ENCODE measurements around the gene ATMIN. TPM values are rescaled to one million over a fixed set of nuclear protein-coding genes. Genes with fewer than 3 reads are reported as not detected.

ATMIN gene
- polyA plus RNA-seq, 1 experiment = 48.1 TPM

GRCh38 chr16:80990978-80991377 is 44.7 kb upstream of the ATMIN start:
- POLR2A ChIA-PET = no interaction called here
- CTCF ChIA-PET = interaction anchor here (0.7 to 10.6 kb wide), 2 partner anchors 12 to 13 kb away, joined by 3 to 120 read pairs; no protein-coding TSS in a partner anchor
- no peak overlapping the region for H3K27ac ChIP-seq (ENCODE audit: low read depth, low read length)
- H3K4me3 ChIP-seq (ENCODE audit: low read depth, low read length) = no peak overlapping the region
- no peaks in the 10 kb centered on the region for H3K27me3 ChIP-seq (ENCODE audit: control insufficient read depth, insufficient read depth, low read length)
- no peak for TF ChIP-seq CTCF (IDR thresholded peaks at IDR 0.05; ENCODE audit: low read depth, low read length)
- H3K9me3 ChIP-seq (ENCODE audit: control insufficient read depth, insufficient read depth, low read length) = no peaks in the 10 kb centered on the region
- DNase-seq (ENCODE audit: low read depth, low spot score) = no peak

- no peak for TF ChIP-seq CTCF (IDR thresholded peaks at IDR 0.05; ENCODE audit: low read depth, low read length)
- Histone ChIP-seq H3K27ac (ENCODE audit: low read depth, low read length) (no peak overlapping the region), H3K27me3 (ENCODE audit: control insufficient read depth, insufficient read depth, low read length) (no peaks in the 10 kb centered on the region), H3K4me3 (ENCODE audit: low read depth, low read length) (no peak overlapping the region), H3K9me3 (ENCODE audit: control insufficient read depth, insufficient read depth, low read length) (no peaks in the 10 kb centered on the region)
- DNase-seq (ENCODE audit: low read depth, low spot score) = no peak
- POLR2A ChIA-PET = no interaction called here
- CTCF ChIA-PET = interaction anchor here (10.6 kb wide), 1 partner anchor 12 kb away, joined by 120 read pairs; no protein-coding TSS in a partner anchor
Observed at GRCh38 chr16:80991792-80992430, 43.7 kb upstream of the ATMIN start.

DNA sequence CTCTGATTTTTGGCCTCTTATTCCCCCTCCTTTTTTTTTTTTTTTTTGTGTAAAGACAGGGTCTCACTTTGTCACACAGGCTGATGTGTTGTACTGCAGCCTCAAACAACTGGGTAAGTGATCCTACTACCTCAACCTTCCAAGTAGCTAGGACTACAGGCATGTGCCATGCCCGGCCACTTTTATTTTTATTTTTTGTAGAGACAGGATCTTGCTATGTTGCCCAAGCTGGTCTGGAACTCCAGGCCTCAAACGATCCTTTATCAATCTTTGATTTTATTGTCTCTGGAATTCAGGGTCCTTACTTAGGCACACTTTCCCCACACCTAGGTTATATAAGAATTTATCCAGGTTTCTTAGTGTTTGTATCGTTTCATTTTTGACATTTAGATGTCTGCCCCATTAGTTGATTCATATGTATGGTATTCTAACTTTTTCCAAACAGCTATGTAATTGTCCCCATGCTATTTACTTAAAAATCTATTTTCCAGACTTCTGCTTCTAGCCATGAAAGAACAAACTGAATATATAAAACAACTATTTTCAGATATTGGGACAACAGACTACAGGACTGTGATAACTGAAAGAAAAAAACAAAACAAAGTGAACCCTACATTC is 42.9 kb upstream of the ATMIN start:
- Histone ChIP-seq H3K27ac (ENCODE audit: low read depth, low read length) (peak overlapping the region; percentile 76), H3K4me3 (ENCODE audit: low read depth, low read length) (peak overlapping the region; percentile 35), H3K27me3 (ENCODE audit: control insufficient read depth, insufficient read depth, low read length) (no peaks in the 10 kb centered on the region), H3K9me3 (ENCODE audit: control insufficient read depth, insufficient read depth, low read length) (no peaks in the 10 kb centered on the region)
- DNase-seq (ENCODE audit: low read depth, low spot score) = no peak
- TF ChIP-seq CTCF (IDR thresholded peaks at IDR 0.05; ENCODE audit: low read depth, low read length) = no peak
- ChIA-PET CTCF (interaction anchor here (1.3 to 10.6 kb wide), 4 partner anchors 12 to 69 kb away, joined by 5 to 120 read pairs (median 10); partner anchors contain the start of gene ATMIN), POLR2A (interaction anchor here (0.7 to 1.9 kb wide), 3 partner anchors 14 to 84 kb away, joined by 4 to 14 read pairs (median 6); partner anchors contain the start of genes C16orf46, CENPN and CMC2)

DNA sequence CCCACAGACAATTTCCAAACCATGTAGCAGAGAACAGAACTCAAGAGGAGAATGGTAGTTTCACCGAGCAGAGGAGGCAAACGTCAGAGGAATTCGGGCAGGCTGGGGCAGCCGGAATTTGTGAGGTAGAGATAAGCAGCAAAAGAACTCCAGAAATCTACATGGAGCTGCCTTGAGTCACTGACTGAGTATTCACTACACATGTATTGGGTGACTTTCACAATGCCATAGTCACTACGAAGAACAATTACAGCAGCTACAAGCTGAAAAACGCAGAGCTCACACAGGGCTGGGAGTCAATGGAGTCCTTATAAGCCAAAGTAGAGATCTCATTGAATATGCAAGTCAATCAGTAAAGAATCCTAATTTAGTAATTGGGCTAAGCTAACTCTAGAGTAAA is 42.3 kb upstream of the ATMIN start:
- no peak for TF ChIP-seq CTCF (IDR thresholded peaks at IDR 0.05; ENCODE audit: low read depth, low read length)
- H3K9me3 ChIP-seq (ENCODE audit: control insufficient read depth, insufficient read depth, low read length) = no peaks in the 10 kb centered on the region
- peak overlapping the region; percentile 35 for H3K4me3 ChIP-seq (ENCODE audit: low read depth, low read length)
- DNase-seq (ENCODE audit: low read depth, low spot score) = peak; percentile 86
- ChIA-PET CTCF (interaction anchor here (1.3 to 10.6 kb wide), 5 partner anchors 11 to 69 kb away, joined by 3 to 120 read pairs (median 10); partner anchors contain the start of gene ATMIN), POLR2A (interaction anchor here (0.7 to 1.9 kb wide), 4 partner anchors 14 to 84 kb away, joined by 3 to 14 read pairs (median 5); partner anchors contain the start of genes C16orf46, CENPN and CMC2)
- H3K27ac ChIP-seq (ENCODE audit: low read depth, low read length) = peak overlapping the region; percentile 71
- H3K27me3 ChIP-seq (ENCODE audit: control insufficient read depth, insufficient read depth, low read length) = no peaks in the 10 kb centered on the region

DNA sequence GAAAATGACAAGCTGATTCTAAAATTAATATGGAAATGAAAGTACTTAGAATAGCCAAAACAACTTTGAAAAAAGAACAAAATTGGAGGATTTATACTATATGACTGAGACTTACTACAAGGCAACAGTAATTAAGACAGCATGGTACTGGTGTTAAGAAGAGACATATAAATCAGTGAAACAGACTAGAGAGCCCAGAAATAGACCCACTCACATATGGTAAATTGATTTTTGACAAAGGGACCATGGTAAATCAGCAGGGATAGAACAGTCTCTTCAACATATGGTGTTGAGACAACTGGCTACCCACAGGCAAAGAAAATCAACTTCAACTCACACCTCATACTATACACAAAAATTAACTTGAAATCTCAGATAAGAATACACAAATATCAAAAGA is 41.8 kb upstream of the ATMIN start:
- TF ChIP-seq CTCF (IDR thresholded peaks at IDR 0.05; ENCODE audit: low read depth, low read length) = no peak
- no peak for DNase-seq (ENCODE audit: low read depth, low spot score)
- no peaks in the 10 kb centered on the region for H3K27me3 ChIP-seq (ENCODE audit: control insufficient read depth, insufficient read depth, low read length)
- no peak overlapping the region for H3K27ac ChIP-seq (ENCODE audit: low read depth, low read length)
- no peaks in the 10 kb centered on the region for H3K9me3 ChIP-seq (ENCODE audit: control insufficient read depth, insufficient read depth, low read length)
- peak overlapping the region; percentile 35 for H3K4me3 ChIP-seq (ENCODE audit: low read depth, low read length)
- ChIA-PET POLR2A (interaction anchor here (0.7 to 1.9 kb wide), 4 partner anchors 13 to 83 kb away, joined by 3 to 14 read pairs (median 5); partner anchors contain the start of genes C16orf46, CENPN and CMC2), CTCF (interaction anchor here (1.3 to 10.6 kb wide), 5 partner anchors 11 to 70 kb away, joined by 3 to 120 read pairs (median 10); partner anchors contain the start of gene ATMIN)

Measured in AG04450 (cell line).